ENCODE measurements around the gene CCDC182.

DNA sequence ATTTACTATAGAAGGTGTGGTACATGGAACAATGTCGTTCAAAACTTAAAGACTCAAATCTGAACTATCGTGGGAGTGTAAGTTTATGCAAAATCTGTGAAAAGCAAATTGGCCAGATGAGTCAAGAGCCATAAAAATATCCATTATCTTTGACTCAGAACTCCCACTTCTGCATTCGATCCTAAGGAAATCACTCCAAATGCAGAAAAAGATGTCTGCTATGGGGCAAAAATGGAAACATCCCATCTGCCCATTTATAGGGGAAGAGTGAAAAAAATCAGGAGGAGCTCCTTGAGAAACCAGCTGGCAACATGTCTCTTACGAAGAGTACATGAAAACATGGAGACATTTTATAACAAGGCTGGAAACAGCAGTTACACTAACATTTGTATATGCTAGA, 43.6 kb upstream of the CCDC182 start:
- TF ChIP-seq RARG (CRISPR knock-in tag; IDR thresholded peaks at IDR 0.05; ENCODE audit: low read depth): no peak
- TF ChIP-seq CTCF (CRISPR knock-in tag; IDR thresholded peaks at IDR 0.05): no peak
- TF ChIP-seq, protein P1, sequence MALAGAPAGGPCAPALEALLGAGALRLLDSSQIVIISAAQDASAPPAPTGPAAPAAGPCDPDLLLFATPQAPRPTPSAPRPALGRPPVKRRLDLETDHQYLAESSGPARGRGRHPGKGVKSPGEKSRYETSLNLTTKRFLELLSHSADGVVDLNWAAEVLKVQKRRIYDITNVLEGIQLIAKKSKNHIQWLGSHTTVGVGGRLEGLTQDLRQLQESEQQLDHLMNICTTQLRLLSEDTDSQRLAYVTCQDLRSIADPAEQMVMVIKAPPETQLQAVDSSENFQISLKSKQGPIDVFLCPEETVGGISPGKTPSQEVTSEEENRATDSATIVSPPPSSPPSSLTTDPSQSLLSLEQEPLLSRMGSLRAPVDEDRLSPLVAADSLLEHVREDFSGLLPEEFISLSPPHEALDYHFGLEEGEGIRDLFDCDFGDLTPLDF (CRISPR knock-in tag; IDR thresholded peaks at IDR 0.05): no peak
- TF ChIP-seq EP300 (IDR thresholded peaks at IDR 0.05; ENCODE audit: low read depth in 2 of 2, low read length in 2 of 2): no peak
- TF ChIP-seq EP300 (CRISPR knock-in tag; IDR thresholded peaks at IDR 0.05; ENCODE audit: borderline replicate concordance): no peak
- TF ChIP-seq SP4 (CRISPR knock-in tag; IDR thresholded peaks at IDR 0.05): no peak
- TF ChIP-seq, protein P2, sequence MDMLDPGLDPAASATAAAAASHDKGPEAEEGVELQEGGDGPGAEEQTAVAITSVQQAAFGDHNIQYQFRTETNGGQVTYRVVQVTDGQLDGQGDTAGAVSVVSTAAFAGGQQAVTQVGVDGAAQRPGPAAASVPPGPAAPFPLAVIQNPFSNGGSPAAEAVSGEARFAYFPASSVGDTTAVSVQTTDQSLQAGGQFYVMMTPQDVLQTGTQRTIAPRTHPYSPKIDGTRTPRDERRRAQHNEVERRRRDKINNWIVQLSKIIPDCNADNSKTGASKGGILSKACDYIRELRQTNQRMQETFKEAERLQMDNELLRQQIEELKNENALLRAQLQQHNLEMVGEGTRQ (IDR thresholded peaks at IDR 0.05; ENCODE audit: low read depth, low read length): no peak
- TF ChIP-seq, protein P2 (CRISPR knock-in tag; IDR thresholded peaks at IDR 0.05; ENCODE audit: borderline replicate concordance): no peak
- no peak for TF ChIP-seq ZBTB21 (CRISPR knock-in tag; IDR thresholded peaks at IDR 0.05)
- TF ChIP-seq GATAD2A (CRISPR knock-in tag; IDR thresholded peaks at IDR 0.05): no peak
- TF ChIP-seq ZNF558 (CRISPR knock-in tag; IDR thresholded peaks at IDR 0.05; ENCODE audit: borderline replicate concordance): no peak
- no peak for TF ChIP-seq ASH2L (IDR thresholded peaks at IDR 0.05; ENCODE audit: insufficient read length, low read depth, low read length)
- TF ChIP-seq NFATC3 (CRISPR knock-in tag; IDR thresholded peaks at IDR 0.05): no peak
- TF ChIP-seq CENPX (CRISPR knock-in tag; IDR thresholded peaks at IDR 0.05): no peak
- TF ChIP-seq NFE2L2 (IDR thresholded peaks at IDR 0.05; ENCODE audit: low read length): no peak

Measured in HepG2 (cell line).